DMS53 treated with DMSO at 0.1 percent for 48 hours (cell line): ENCODE data around the gene SLC40A1.

Experiments
- DNase-seq: peaks from one replicate; lab custom pipeline; 2025; ENCODE audit not compliant: unreplicated experiment; lab: John Stamatoyannopoulos, UW

SLC40A1 gene

GRCh38 chr2:189574793-189575475, 5.7 kb downstream of the SLC40A1 start:
- peak; percentile 76 for DNase-seq

GRCh38 chr2:189570570-189571031, 10.0 kb downstream of the SLC40A1 start:
- no peak for DNase-seq

DNA sequence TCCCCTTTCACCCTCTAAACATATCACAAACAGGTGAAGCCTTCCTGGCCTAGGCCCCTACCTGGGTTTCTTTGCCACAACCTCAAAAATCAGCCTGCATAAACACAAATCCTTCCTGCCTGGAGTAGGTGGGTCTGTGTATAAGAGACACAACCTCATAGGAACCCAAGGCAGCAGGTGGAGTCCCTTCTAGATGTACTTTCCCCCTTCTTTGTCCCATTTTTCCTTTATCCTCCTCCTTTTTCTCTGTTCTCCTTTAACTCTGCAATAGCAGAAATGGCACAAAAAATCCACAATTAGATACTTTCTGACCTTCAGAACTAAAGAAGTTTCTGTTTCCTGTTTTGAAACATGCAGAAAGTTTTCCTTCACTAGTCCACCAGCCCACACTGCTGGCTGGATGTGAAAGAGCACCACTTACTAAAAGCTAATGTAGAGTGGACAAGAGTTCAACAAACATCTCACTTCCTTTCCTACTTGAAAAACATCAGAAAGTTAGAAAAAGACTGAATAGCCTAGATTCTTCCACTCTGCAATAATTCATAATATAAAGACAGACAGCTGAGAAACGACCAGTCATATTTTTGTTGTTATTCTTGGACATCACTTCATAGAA, 11.2 kb downstream of the SLC40A1 start:
- no peak for DNase-seq

DNA sequence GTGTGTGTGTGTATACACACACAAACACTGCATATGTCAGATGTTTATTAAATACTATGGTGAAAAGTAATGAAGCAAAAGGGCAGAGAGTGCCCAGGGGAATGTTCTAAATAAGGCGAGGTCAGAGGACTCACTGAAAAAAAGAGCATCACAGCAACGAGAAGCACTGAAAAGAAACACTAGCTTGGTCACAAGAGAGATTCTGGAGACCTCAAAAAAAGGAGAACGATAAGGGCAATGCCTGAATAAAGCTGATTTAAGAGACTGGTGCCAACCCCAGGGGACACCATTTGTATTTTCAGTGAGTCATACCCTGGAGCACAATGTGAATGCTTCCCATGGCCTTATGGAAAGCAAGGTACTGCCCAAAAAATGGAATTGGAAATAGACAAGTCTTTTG, 14.5 kb downstream of the SLC40A1 start:
- no peak for DNase-seq

GRCh38 chr2:189561371-189562038, 19.1 kb downstream of the SLC40A1 start:
- DNase-seq = no peak

DNA sequence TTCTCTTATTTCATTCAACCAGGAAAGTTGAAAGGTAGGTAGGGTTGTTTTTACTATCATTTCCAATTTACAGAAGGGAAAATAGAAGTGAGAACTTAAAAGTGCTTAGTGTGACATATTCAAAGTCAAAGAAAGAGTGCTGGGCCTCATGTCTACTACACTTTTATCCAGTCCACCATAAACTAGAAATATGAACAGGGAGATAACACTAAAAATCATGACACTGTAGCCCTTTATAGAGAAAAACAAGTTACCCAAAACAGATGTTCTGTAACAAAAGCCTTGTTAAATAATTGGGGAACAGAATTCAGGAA, 20.4 kb downstream of the SLC40A1 start:
- DNase-seq = no peak

GRCh38 chr2:189559579-189560272, 20.9 kb downstream of the SLC40A1 start:
- no peak for DNase-seq

- DNase-seq = no peak
Measured at GRCh38 chr2:189558516-189559272, 21.9 kb downstream of the SLC40A1 start.

- no peak for DNase-seq
Measured at GRCh38 chr2:189557373-189557772, 23.2 kb downstream of the SLC40A1 start.

- DNase-seq = no peak
Measured at GRCh38 chr2:189556526-189556925, 24.1 kb downstream of the SLC40A1 start.

GRCh38 chr2:189555232-189555631, 25.4 kb downstream of the SLC40A1 start:
- DNase-seq = no peak

GRCh38 chr2:189553504-189554088, 27.0 kb downstream of the SLC40A1 start:
- no peak for DNase-seq

DNA sequence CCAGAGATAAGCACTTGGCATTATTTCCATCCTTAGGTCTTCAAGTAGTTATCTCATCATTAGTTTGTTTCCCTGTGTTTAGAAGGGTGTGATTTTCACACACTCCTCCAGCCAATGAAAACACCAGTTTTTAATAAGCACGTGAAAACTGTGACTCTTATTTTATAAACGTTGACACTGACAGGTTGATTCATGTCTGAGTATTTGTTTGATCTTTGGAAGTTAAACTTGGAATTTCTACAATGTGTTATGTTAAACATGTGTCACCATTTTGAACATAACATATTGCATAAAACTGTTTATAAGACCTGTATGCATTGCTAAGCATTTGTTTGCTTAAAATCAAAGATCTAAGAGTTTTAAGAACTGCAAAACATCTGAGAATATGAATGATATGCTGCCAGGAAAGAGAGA, 27.6 kb downstream of the SLC40A1 start:
- no peak for DNase-seq

DNA sequence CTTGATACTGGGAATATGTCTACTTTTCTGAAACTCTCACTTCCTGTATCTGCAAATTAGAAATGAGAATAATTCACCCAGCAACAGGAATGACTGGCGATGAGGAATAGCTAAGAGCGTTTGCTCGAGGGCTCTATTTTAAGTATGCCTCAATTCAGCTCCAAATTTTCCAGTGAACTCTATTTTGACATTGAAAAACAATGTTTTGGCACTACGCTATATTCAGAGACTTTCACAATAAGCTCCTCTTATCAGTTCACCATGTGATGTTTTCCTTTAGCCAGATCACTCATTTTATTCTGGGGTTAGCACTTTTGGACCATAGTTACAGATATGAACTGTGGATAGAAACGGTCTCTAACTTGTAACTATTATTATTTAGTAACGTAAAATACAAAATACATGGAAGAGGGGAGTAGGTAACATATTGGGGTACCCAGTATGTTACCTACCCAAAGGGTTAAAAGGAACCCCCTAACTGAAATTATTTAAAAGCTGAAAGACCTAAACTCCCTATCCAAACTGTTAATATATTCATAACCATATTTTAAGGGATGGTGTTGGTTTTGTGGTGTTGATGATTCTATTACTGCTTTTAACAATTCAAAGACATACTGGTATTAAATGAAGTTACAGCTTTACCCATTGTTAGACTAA, 28.1 kb downstream of the SLC40A1 start:
- DNase-seq = no peak

DNA sequence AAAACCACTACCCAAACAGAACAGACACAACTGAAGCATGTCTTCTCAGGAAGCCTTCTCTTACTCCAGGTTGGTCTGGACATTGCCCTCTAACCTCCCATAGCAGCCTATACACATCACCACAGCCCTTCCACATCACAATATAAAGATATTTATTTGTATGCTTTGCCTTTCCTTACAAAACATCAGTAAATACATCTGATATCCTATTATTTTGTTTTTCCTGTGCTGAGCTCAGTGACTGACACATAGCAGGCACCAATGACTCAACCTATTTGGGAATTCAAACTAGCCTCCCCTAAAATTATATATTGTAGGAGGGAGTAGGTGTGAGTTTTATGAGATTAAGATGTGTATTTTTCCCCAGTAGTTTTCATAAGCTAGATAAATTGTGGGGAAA, 28.8 kb downstream of the SLC40A1 start:
- no peak for DNase-seq

DNA sequence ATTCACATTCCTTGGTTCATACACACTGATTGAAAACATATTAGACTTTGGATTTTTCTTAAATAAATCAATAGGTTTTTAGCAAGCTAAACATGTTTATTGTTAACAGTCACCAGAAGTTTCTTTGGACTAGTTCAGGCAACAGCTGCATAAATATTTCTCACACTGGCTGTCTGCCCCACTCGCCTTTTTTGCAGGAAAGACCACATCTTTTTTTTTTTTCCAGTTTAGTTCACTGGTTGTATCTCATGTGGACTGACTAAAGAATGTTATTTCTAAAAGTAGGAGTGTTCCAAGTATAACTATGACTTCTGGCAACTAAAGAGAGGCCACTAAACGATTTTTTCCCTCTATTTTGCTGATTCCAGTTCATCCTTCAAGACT, 31.1 kb downstream of the SLC40A1 start:
- DNase-seq = no peak

DNA sequence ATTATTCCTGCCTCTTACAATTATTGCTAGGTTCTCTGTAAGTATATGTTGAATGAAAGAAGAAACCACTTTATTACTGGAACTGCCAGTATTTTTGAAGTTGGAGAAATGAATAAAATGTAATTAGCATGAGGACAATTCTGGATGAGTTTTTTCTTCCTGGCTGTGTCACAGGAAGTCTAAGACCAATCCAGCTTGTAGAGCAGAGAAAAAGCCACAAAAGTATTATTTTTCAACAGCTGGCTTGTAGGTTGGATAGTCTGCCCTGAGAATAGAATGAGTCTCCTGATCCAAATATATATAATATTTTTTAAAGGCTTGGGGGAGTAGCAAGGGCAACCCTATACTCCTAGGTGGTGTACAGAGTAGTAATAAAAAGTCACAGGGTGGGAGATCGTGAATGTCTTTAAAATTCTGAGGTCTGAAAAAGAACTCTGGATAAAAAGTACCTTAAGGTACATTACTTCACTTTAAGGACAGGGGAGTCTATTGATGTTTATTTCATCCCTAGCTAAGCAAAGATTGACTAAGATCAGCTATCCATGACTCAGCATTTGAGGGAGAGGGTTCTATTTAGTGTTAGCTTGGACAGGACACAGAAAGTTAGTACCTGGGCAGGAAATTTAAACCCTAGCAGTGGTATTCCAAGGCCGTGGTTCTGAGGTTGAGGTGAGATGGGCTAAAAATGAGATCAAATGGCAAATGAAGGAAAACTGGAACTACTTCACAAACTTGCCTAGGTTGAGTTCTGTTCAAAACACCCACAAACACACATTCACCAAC, 31.7 kb downstream of the SLC40A1 start:
- peak; percentile 49 for DNase-seq

DNA sequence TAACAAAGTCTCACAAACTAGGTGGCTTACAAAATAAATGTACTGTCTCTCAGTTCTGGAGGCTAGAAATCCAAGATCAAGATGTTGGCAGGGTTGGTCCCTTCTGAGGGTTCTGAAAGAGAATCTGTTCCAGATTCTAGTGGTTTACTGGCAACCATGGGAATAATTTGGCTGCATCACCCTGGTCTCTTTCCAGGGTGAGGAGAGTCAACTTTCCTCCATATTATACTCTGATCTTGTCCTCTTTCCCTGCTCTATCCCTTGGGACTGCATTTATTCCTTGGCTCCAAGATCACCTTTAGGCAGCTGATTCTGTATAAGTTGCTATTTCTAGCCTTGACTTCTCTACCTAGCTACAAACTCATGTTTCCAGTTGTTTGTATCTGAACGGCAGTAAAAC, 35.2 kb downstream of the SLC40A1 start:
- DNase-seq = no peak

DNA sequence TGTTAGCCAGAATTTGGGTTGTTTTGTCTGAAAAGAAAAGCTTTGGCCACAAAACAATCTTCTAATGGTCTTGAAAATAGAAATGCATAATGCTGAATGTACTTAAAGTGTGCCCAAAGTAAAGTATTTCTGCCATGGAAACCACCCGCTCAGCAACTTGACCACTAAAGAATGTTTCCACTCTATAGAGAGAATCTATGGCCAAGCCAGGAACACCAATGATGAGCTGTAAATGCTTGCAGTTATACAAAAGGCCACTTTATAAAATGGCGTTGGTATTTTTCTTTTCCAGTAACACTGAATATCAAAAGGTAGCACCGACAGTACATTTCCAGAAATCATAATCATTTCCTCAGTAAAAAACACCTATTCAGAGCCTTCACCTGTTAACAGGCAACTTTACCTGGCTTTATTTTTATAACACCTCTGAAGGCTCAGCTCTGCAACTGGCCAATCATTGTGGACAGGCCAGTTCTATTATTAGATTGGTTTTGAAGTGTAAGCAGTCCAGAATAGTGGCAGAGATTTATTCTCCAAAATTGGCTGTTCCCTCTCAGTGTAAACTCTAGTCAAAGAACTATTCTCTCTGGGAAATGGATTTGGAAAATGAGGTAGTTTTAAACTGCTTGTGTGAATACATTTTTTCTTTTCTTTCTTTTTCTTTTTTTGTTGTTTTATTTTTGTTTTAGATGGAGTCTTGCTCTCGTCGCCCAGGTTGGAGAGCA, 36.1 kb downstream of the SLC40A1 start:
- DNase-seq = no peak
